Esophagus squamous epithelium (tissue), 4 donors: ENCODE data around the gene GCLC.

ENCODE experiments used
- POLR2A ChIP-seq, 4 donors: fragments of 450-650 bp; IDR thresholded peaks; one replicate each; pipeline ENCODE4 v1.6.1; 2017; ENCODE audit warnings: antibody characterized with exemption in 4 of 4, mild to moderate bottlenecking in 4 of 4, moderate library complexity in 3 of 4
- TF ChIP-seq, protein P1 (sequence below), 6 experiments: fragments of 450-650 bp in 4 of 6; fragments of 200-600 bp in 2 of 6; sonication (generic) in 2 of 6; IDR thresholded peaks; one replicate each; pipeline ENCODE4 v1.5.1; 2016 to 2019; ENCODE audit warnings: antibody characterized with exemption in 6 of 6, mild to moderate bottlenecking in 4 of 6, moderate library complexity in 4 of 6

DNA sequence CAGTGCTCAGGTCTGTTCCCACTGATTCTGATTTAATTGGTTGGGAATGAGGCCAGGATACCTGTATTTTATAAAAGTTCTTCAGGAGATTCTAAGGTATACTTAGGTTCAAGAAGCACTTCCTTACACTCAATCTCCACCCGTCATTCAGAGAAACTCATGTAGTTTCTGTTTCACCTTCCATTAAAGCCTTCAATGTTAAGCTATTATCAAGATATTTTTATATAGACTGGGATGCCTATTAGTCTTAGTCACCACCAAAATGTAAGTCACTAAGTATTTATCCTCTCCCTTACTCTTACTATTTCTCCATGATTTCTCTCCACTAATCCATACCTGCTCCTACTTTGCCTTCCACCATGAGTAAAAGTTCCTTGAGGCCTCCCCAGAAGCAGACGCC is 38.1 kb upstream of the GCLC start:
- TF ChIP-seq, protein P1, sequence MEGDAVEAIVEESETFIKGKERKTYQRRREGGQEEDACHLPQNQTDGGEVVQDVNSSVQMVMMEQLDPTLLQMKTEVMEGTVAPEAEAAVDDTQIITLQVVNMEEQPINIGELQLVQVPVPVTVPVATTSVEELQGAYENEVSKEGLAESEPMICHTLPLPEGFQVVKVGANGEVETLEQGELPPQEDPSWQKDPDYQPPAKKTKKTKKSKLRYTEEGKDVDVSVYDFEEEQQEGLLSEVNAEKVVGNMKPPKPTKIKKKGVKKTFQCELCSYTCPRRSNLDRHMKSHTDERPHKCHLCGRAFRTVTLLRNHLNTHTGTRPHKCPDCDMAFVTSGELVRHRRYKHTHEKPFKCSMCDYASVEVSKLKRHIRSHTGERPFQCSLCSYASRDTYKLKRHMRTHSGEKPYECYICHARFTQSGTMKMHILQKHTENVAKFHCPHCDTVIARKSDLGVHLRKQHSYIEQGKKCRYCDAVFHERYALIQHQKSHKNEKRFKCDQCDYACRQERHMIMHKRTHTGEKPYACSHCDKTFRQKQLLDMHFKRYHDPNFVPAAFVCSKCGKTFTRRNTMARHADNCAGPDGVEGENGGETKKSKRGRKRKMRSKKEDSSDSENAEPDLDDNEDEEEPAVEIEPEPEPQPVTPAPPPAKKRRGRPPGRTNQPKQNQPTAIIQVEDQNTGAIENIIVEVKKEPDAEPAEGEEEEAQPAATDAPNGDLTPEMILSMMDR (IDR thresholded peaks at IDR 0.05) = no peak
- TF ChIP-seq POLR2A (IDR thresholded peaks at IDR 0.05) = no peak
